Liver (tissue), 9 donors: ENCODE data around the gene LDLRAD4. TPM values are rescaled to one million over a fixed set of nuclear protein-coding genes. Genes with fewer than 3 reads are reported as not detected.

Experiments
- DNase-seq: peaks from one replicate; pipeline ENCODE4 v3.0.0-alpha.2; 2017; ENCODE audit warnings: low spot score
- H3K27ac ChIP-seq, 2 donors: one replicate each; pipeline ENCODE4 v1.7.0; 2013; ENCODE audit warnings: inconsistent platforms in 2 of 2, low read length in 2 of 2, control low read depth in 1 of 2, low read depth in 1 of 2, mild to moderate bottlenecking in 1 of 2
- H3K27me3 ChIP-seq, 4 donors: one replicate each; pipeline versions ENCODE4 v1.6.1 to v1.7.0; 2013; ENCODE audit warnings: low read length in 3 of 4, inconsistent platforms in 1 of 4, mild to moderate bottlenecking in 1 of 4, moderate library complexity in 1 of 4; ENCODE audit not compliant: control insufficient read depth in 4 of 4, insufficient read depth in 4 of 4
- H3K36me3 ChIP-seq, 4 donors: one replicate each; pipeline versions ENCODE4 v1.6.1 to v1.7.0; 2013; ENCODE audit warnings: low read length in 3 of 4, mild to moderate bottlenecking in 3 of 4, low read depth in 1 of 4, moderate library complexity in 1 of 4; ENCODE audit not compliant: control insufficient read depth in 4 of 4, insufficient read depth in 3 of 4
- H3K4me1 ChIP-seq, 4 donors: one replicate each; pipeline versions ENCODE4 v1.6.1 to v1.7.0; 2013; ENCODE audit warnings: low read length in 3 of 4, mild to moderate bottlenecking in 3 of 4, moderate library complexity in 1 of 4; ENCODE audit not compliant: control insufficient read depth in 4 of 4, insufficient read depth in 4 of 4
- H3K4me3 ChIP-seq, 3 donors: one replicate each; pipeline versions ENCODE4 v1.6.1 to v1.7.0; 2013; ENCODE audit warnings: low read length in 3 of 3, control low read depth in 1 of 3, low read depth in 1 of 3, mild to moderate bottlenecking in 1 of 3
- H3K9ac ChIP-seq, 2 donors: one replicate each; pipeline ENCODE4 v1.7.0; 2013; ENCODE audit warnings: low read length in 2 of 2, mild to moderate bottlenecking in 2 of 2, moderate library complexity in 2 of 2, control low read depth in 1 of 2, low read depth in 1 of 2
- H3K9me3 ChIP-seq, 4 donors: one replicate each; pipeline versions ENCODE4 v1.6.1 to v1.7.0; 2013; ENCODE audit warnings: low read length in 3 of 4; ENCODE audit not compliant: control insufficient read depth in 4 of 4
- ATF3 ChIP-seq: IDR thresholded peaks from 2 replicates; pipeline ENCODE4 v1.6.1; 2016; ENCODE audit warnings: antibody characterized with exemption
- CTCF ChIP-seq: fragments of 150-350 bp; IDR thresholded peaks from 2 replicates; pipeline ENCODE4 v1.5.1; 2017; ENCODE audit warnings: improper control_type of control experiment, low read depth, low read length; ENCODE audit not compliant: missing input control
- EGR1 ChIP-seq, 2 donors: IDR thresholded peaks; 2 replicates each; pipeline ENCODE4 v1.6.1; 2016 to 2018; ENCODE audit warnings: antibody characterized with exemption in 2 of 2, low read depth in 2 of 2
- FOXA1 ChIP-seq: IDR thresholded peaks from 2 replicates; pipeline ENCODE4 v1.6.1; 2016; ENCODE audit warnings: antibody characterized with exemption
- FOXA2 ChIP-seq: IDR thresholded peaks from 2 replicates; pipeline ENCODE4 v1.6.1; 2016; ENCODE audit warnings: antibody characterized with exemption
- GABPA ChIP-seq, 2 donors: IDR thresholded peaks in 1 of 2; conservative IDR thresholded peaks in 1 of 2; 2 replicates each; pipeline ENCODE4 v1.6.1; 2016; ENCODE audit warnings: antibody characterized with exemption in 2 of 2, mild to moderate bottlenecking in 1 of 2, moderate library complexity in 1 of 2
- HNF4A ChIP-seq, 2 donors: conservative IDR thresholded peaks; 2 replicates each; pipeline ENCODE4 v1.6.1; 2016; ENCODE audit warnings: antibody characterized with exemption in 2 of 2, mild to moderate bottlenecking in 2 of 2
- HNF4G ChIP-seq: IDR thresholded peaks from 2 replicates; pipeline ENCODE4 v1.6.1; 2016; ENCODE audit warnings: antibody characterized with exemption
- JUND ChIP-seq, 2 donors: IDR thresholded peaks; 2 replicates each; pipeline ENCODE4 v1.6.1; 2016; ENCODE audit warnings: antibody characterized with exemption in 2 of 2
- MAX ChIP-seq: IDR thresholded peaks from 2 replicates; pipeline ENCODE4 v1.6.1; 2016; ENCODE audit warnings: antibody characterized with exemption
- NR2F2 ChIP-seq: IDR thresholded peaks from 2 replicates; pipeline ENCODE4 v1.6.1; 2016; ENCODE audit warnings: antibody characterized with exemption
- RAD21 ChIP-seq, 2 donors: IDR thresholded peaks; 2 replicates each; pipeline ENCODE4 v1.6.1; 2016; ENCODE audit warnings: antibody characterized with exemption in 2 of 2, mild to moderate bottlenecking in 2 of 2
- REST ChIP-seq: IDR thresholded peaks from 2 replicates; pipeline ENCODE4 v1.6.1; 2016; ENCODE audit warnings: antibody characterized with exemption, mild to moderate bottlenecking
- RXRA ChIP-seq, 2 donors: IDR thresholded peaks; 2 replicates each; pipeline ENCODE4 v1.6.1; 2017 to 2018; ENCODE audit warnings: antibody characterized with exemption in 2 of 2, mild to moderate bottlenecking in 1 of 2
- SP1 ChIP-seq: IDR thresholded peaks from 2 replicates; pipeline ENCODE4 v1.6.1; 2018; ENCODE audit warnings: antibody characterized with exemption, mild to moderate bottlenecking
- YY1 ChIP-seq: IDR thresholded peaks from 2 replicates; pipeline ENCODE4 v1.6.1; 2016; ENCODE audit warnings: antibody characterized with exemption, mild to moderate bottlenecking
- ZBTB33 ChIP-seq: IDR thresholded peaks from 2 replicates; pipeline ENCODE4 v1.6.1; 2016; ENCODE audit warnings: antibody characterized with exemption
- WGBS: extraction: QIAGEN DNeasy Blood & Tissue Kit; methylation state at CpG from one replicate; pipeline ENCODE4 v1.1.7; 2013; 5-methylcytosine and 5-hydroxymethylcytosine counted together
- polyA plus RNA-seq, 2 donors: library from polyadenylated mRNA; stranded (reverse) in 1 of 2; unstranded in 1 of 2; fragments of 200-250 nt in 1 of 2; fragments of >200 nt in 1 of 2; fragmentation: Nextera tagmentation in 1 of 2; extraction: Ambion mirVana in 1 of 2; gene quantifications; one replicate each; pipeline versions ENCODE4 v1.2.1 to v1.2.3, GENCODE V29; 2013 to 2015
- total RNA-seq, 2 donors: library from RNA; depleted of rRNA; stranded (reverse); fragments of >200 nt; gene quantifications; one replicate each; pipeline ENCODE4 v1.2.3, GENCODE V29; 2014
- donor health status: healthy.
- donor health status: healthy.
- donor health status: healthy.
- donor health status: healthy.
- donor health status: healthy.

LDLRAD4 gene
- total and polyA plus RNA-seq, 4 donors, result 4.8 to 41.7 (median 12.7) TPM

- TF ChIP-seq SP1 (no peak), YY1 (no peak), HNF4G (no peak), HNF4A (conservative IDR thresholded peaks at IDR 0.05) (no peak), GABPA (IDR thresholded peaks at IDR 0.05 in 1 of 2, conservative IDR thresholded peaks at IDR 0.05 in 1 of 2) (no peak), CTCF (no peak), ATF3 (no peak), RAD21 (IDR thresholded peaks at IDR 0.05) (no peak), EGR1 (IDR thresholded peaks at IDR 0.05; ENCODE audit: low read depth in 2 of 2) (no peak), JUND (IDR thresholded peaks at IDR 0.05) (no peak), ZBTB33 (no peak), RXRA (IDR thresholded peaks at IDR 0.05) (no peak), NR2F2 (no peak), MAX (no peak), FOXA2 (no peak), REST (no peak)
- H3K27ac ChIP-seq, result no peak overlapping the region
- DNase-seq, result no peak
- WGBS, result 97% methylated on average over 9 of the region's 9 CpGs
- H3K27me3 ChIP-seq, result no peaks in the 10 kb centered on the region
- H3K36me3 ChIP-seq, result no peaks in the 10 kb centered on the region
- peaks cover 0 to 16% (median 10%) of the 10 kb centered on the region in 4 donors for H3K4me1 ChIP-seq
- H3K9me3 ChIP-seq, result no peaks in the 10 kb centered on the region
- H3K9ac ChIP-seq, result no peak overlapping the region
- H3K4me3 ChIP-seq, result no peak overlapping the region
Observed at GRCh38 chr18:13243363-13243762, 24.8 kb downstream of the LDLRAD4 start.

GRCh38 chr18:13244135-13244534 is 25.6 kb downstream of the LDLRAD4 start:
- DNase-seq, result no peak
- Histone ChIP-seq H3K36me3 (no peaks in the 10 kb centered on the region), H3K27me3 (no peaks in the 10 kb centered on the region), H3K4me3 (no peak overlapping the region), H3K4me1 (peaks cover 0 to 16% (median 10%) of the 10 kb centered on the region in 4 donors), H3K9ac (no peak overlapping the region), H3K9me3 (no peaks in the 10 kb centered on the region), H3K27ac (no peak overlapping the region)
- TF ChIP-seq RAD21 (IDR thresholded peaks at IDR 0.05), result no peak
- TF ChIP-seq CTCF, result no peak
- TF ChIP-seq GABPA (IDR thresholded peaks at IDR 0.05 in 1 of 2, conservative IDR thresholded peaks at IDR 0.05 in 1 of 2), result no peak
- TF ChIP-seq NR2F2, result no peak
- TF ChIP-seq EGR1 (IDR thresholded peaks at IDR 0.05; ENCODE audit: low read depth in 2 of 2), result no peak
- no peak for TF ChIP-seq HNF4G
- no peak for TF ChIP-seq FOXA1
- TF ChIP-seq SP1, result no peak
- TF ChIP-seq ZBTB33, result no peak
- no peak for TF ChIP-seq MAX
- no peak for TF ChIP-seq ATF3
- TF ChIP-seq JUND (IDR thresholded peaks at IDR 0.05), result no peak
- 13% methylated on average over 1 of the region's 1 CpG for WGBS
